Hepatocyte (in vitro differentiated cells): Measurements from ENCODE around the gene MEGF11. TPM values are rescaled to one million over a fixed set of nuclear protein-coding genes. Genes with fewer than 3 reads are reported as not detected.

ENCODE experiments used
- DNase-seq: peaks from one replicate; pipeline ENCODE4 v3.0.0-alpha.2; 2016; ENCODE audit warnings: low spot score
- H2AFZ ChIP-seq: fragments of 200-600 bp; sonication (generic); 2 replicates; pipeline ENCODE4 v1.6.0; 2016; ENCODE audit warnings: antibody characterized with exemption, mild to moderate bottlenecking
- H3K27ac ChIP-seq: fragments of 200-600 bp; sonication (generic); 2 replicates; pipeline ENCODE4 v1.5.1; 2016; ENCODE audit warnings: mild to moderate bottlenecking
- H3K27me3 ChIP-seq: fragments of 200-600 bp; sonication (generic); 2 replicates; pipeline ENCODE4 v1.6.1; 2016
- H3K36me3 ChIP-seq: fragments of 200-600 bp; sonication (generic); replicated peaks from 2 replicates; pipeline ENCODE4 v1.5.1; 2016; ENCODE audit warnings: low read depth; ENCODE audit not compliant: insufficient read depth
- H3K4me1 ChIP-seq: fragments of 200-600 bp; sonication (generic); 2 replicates; pipeline ENCODE4 v1.5.1; 2016; ENCODE audit warnings: mild to moderate bottlenecking, moderate library complexity; ENCODE audit not compliant: insufficient read depth
- H3K4me2 ChIP-seq: fragments of 200-600 bp; sonication (generic); 2 replicates; pipeline ENCODE4 v1.6.0; 2016
- H3K4me3 ChIP-seq: fragments of 200-600 bp; sonication (generic); 2 replicates; pipeline ENCODE4 v1.5.1; 2016; ENCODE audit warnings: mild to moderate bottlenecking
- H3K79me2 ChIP-seq: fragments of 200-600 bp; sonication (generic); 2 replicates; pipeline ENCODE4 v1.6.0; 2017; ENCODE audit warnings: mild to moderate bottlenecking
- H3K9me2 ChIP-seq: fragments of 200-600 bp; sonication (generic); replicated peaks from 2 replicates; pipeline ENCODE4 v1.6.0; 2017; ENCODE audit warnings: mild to moderate bottlenecking; ENCODE audit not compliant: insufficient read depth
- H3K9me3 ChIP-seq: fragments of 200-600 bp; sonication (generic); 2 replicates; pipeline ENCODE4 v1.5.1; 2016; ENCODE audit warnings: low read depth, mild to moderate bottlenecking
- H4K20me1 ChIP-seq: fragments of 200-600 bp; sonication (generic); 2 replicates; pipeline ENCODE4 v1.6.0; 2016; ENCODE audit warnings: mild to moderate bottlenecking; ENCODE audit not compliant: insufficient read depth, poor library complexity, severe bottlenecking
- CTCF ChIP-seq: fragments of 200-600 bp; sonication (generic); IDR thresholded peaks from 2 replicates; pipeline ENCODE4 v1.5.1; 2016; ENCODE audit warnings: antibody characterized with exemption, mild to moderate bottlenecking; ENCODE audit not compliant: poor library complexity
- EZH2 ChIP-seq: fragments of 200-600 bp; sonication (generic); IDR thresholded peaks from 2 replicates; pipeline ENCODE4 v1.6.1; 2016; ENCODE audit warnings: antibody characterized with exemption, mild to moderate bottlenecking, borderline replicate concordance
- EZH2phosphoT487 ChIP-seq: fragments of 200-600 bp; sonication (generic); IDR thresholded peaks from one replicate; pipeline ENCODE4 v1.6.1; 2018; ENCODE audit warnings: antibody characterized with exemption, mild to moderate bottlenecking, low read depth, moderate library complexity; ENCODE audit not compliant: unreplicated experiment, severe bottlenecking
- WGBS: methylation state at CpG from one replicate; pipeline ENCODE4 v1.1.6; 2016; ENCODE audit warnings: low lambda C conversion rate; ENCODE audit errors: missing lambda C conversion rate; 5-methylcytosine and 5-hydroxymethylcytosine counted together
- polyA plus RNA-seq: library from polyadenylated mRNA; unstranded; fragments of >200 nt; fragmentation: Nextera tagmentation; extraction: Ambion mirVana; gene quantifications from 2 replicates; pipeline ENCODE4 v1.2.1, GENCODE V29; 2016
- total RNA-seq: library from RNA; depleted of rRNA; stranded (reverse); fragments of >200 nt; gene quantifications from 2 replicates; pipeline ENCODE4 v1.2.3, GENCODE V29; 2014

The MEGF11 gene
- total and polyA plus RNA-seq, 2 experiments from 2014 or later = 0.07 to 0.25 TPM

DNA sequence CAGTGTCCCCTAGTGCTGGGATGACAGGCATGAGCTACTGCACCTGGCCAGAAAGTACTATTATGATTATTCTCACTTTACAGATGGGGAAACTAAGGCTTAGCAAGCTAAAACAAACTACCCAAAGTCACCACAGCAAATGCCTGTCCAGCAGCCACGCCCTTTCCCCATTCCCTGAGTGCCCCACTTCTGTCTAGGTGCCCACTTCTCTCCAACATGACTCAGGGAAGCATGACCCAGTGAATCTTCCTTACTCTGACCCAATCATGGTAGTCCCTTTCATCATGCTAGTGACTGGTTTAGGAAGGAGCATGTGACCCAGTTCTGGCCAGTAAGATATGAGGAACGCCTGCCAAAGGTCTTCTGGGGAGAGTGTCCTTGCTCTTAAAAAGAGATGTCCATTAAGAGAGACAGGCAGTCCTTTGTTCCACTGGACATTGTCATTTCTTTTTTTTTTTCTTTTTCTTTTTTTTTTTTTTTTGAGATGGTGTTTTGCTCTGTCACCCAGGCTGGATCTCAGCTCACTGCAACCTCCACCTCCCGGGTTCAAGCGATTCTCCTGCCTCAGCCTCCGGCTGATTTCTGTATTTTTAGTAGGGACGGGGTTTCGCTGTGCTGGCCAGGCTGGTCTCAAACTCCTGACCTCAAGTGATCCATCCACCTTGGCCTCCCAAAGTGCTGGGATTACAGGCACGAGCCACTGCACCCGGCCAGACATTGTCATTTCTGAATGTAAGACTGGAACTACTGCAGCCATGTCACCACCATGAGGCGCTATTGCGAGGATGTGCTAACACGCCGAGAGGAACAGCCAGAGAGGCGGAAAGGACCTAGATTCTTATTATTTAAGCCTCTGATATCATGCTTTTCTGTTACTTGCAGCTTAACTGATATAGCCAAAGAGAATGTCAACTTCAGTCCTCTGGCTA is 19.8 kb downstream of the MEGF11 start:
- DNase-seq = no peak

DNA sequence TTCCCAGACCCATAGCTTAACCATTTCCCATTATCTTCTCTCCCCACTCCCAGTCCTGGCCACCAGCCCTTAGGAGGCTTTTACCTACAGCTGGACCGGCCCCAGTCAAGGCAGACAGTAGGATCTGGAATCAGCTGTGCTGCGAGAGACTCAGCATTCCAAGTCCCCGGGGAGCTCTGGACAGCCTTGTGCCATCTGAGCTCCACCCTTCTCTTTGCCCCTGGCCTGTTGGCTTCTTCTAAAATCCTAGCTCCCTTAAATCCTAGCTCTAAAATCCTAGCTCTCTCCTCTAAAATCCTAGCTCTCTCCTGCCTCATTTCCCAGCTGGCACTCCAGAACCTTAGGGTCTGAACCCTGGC is 21.3 kb downstream of the MEGF11 start:
- 85% methylated on average over 3 of the region's 3 CpGs for WGBS
- no peaks in the 10 kb centered on the region for H3K36me3 ChIP-seq
- H3K4me1 ChIP-seq = no peaks in the 10 kb centered on the region
- no peaks in the 10 kb centered on the region for H3K9me3 ChIP-seq
- H3K4me2 ChIP-seq = no peak overlapping the region
- no peaks in the 10 kb centered on the region for H4K20me1 ChIP-seq
- peaks cover 8% of the 10 kb centered on the region for H3K27me3 ChIP-seq
- TF ChIP-seq CTCF = no peak
- no peak overlapping the region for H3K27ac ChIP-seq
- DNase-seq = no peak
- H2AFZ ChIP-seq = no peak overlapping the region
- no peaks in the 10 kb centered on the region for H3K79me2 ChIP-seq
- no peaks in the 10 kb centered on the region for H3K9me2 ChIP-seq
- no peak overlapping the region for H3K4me3 ChIP-seq

More for the DNA sequence above, 19.8 kb downstream of the MEGF11 start:
- no peak overlapping the region for H3K4me3 ChIP-seq
- WGBS = 78% methylated on average over 14 of the region's 14 CpGs
- H3K9me3 ChIP-seq = no peaks in the 10 kb centered on the region
- H2AFZ ChIP-seq = no peak overlapping the region
- H3K36me3 ChIP-seq = no peaks in the 10 kb centered on the region
- no peaks in the 10 kb centered on the region for H3K9me2 ChIP-seq
- TF ChIP-seq EZH2 = no peak
- no peak for TF ChIP-seq CTCF
- TF ChIP-seq EZH2phosphoT487 = no peak
- H3K27me3 ChIP-seq = peaks cover 8% of the 10 kb centered on the region
- H4K20me1 ChIP-seq = no peaks in the 10 kb centered on the region
- no peak overlapping the region for H3K4me2 ChIP-seq
- H3K79me2 ChIP-seq = no peaks in the 10 kb centered on the region
- H3K27ac ChIP-seq = no peak overlapping the region
- H3K4me1 ChIP-seq = no peaks in the 10 kb centered on the region

DNA sequence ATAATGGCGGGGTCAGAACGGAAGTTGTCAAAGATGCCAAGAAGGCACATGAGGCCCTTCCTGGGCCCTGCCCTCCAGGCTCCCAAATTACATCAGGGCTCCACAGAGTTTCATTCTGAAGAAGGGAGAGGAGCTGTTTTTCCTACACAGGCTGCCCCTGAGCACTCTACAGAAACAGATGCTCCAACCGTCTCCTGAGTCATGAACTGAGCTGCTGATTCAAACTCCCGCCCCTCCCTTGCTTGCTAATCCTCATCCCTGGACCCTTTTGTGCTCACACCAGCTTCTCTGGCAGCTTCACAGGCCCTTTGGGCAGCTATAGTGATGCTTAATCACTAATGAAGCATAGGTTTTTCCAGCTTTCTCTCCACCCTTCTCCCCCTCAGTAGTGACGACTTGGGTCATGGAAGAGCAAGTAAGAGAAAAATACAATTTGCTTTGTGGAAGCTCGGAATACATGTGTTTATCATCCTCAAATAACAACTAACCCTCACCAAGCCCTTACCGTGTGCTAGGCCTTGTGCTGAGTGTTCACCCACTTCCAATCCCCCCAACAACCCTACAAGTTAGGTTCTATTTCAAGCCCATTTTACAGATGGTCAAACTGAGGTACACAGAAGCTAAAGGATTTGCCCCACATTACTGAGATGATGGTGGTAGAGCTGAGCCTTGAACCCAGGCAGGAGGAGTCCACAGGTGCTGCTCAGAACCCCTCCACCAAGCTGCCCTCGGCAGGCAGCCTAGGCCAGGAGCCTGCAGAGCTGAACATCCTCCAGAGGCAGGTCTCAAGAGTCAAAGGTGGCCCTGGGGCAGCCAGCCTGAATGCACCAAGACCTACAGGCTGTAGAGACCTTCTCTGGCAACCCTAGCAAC is 21.9 kb downstream of the MEGF11 start:
- no peak overlapping the region for H3K4me2 ChIP-seq
- H3K79me2 ChIP-seq = no peaks in the 10 kb centered on the region
- no peaks in the 10 kb centered on the region for H4K20me1 ChIP-seq
- no peak for DNase-seq
- no peaks in the 10 kb centered on the region for H3K9me3 ChIP-seq
- no peaks in the 10 kb centered on the region for H3K36me3 ChIP-seq
- WGBS = 72% methylated on average over 8 of the region's 8 CpGs
- no peaks in the 10 kb centered on the region for H3K4me1 ChIP-seq
- H3K27ac ChIP-seq = no peak overlapping the region
- H3K9me2 ChIP-seq = no peaks in the 10 kb centered on the region
- H3K27me3 ChIP-seq = peaks cover 8% of the 10 kb centered on the region
- no peak for TF ChIP-seq EZH2phosphoT487
- no peak for TF ChIP-seq EZH2
- no peak for TF ChIP-seq CTCF
- no peak overlapping the region for H2AFZ ChIP-seq
- H3K4me3 ChIP-seq = no peak overlapping the region
